Brain microvascular endothelial cell (primary cell): Measurements from ENCODE around the gene PISD.

Experiments
- DNase-seq: peaks from one replicate; pipeline ENCODE4 v3.0.0-alpha.2; 2020
- H3K27ac ChIP-seq: fragments of 250-450 bp; sonication (Bioruptor Pico); 2 replicates; pipeline ENCODE4 v1.5.1; 2020; ENCODE audit warnings: mild to moderate bottlenecking, moderate library complexity
- H3K27me3 ChIP-seq: fragments of 250-450 bp; sonication (Bioruptor Pico); replicated peaks from 2 replicates; pipeline ENCODE4 v1.5.1; 2020; ENCODE audit warnings: mild to moderate bottlenecking
- H3K36me3 ChIP-seq: fragments of 250-450 bp; sonication (Bioruptor Pico); replicated peaks from 2 replicates; pipeline ENCODE4 v1.5.1; 2020; ENCODE audit warnings: mild to moderate bottlenecking
- H3K4me3 ChIP-seq: 2 replicates; pipeline ENCODE4 v1.5.1; 2011; ENCODE audit warnings: low read depth, mild to moderate bottlenecking, control low read depth, low read length, moderate library complexity
- CTCF ChIP-seq: IDR thresholded peaks from 2 replicates; pipeline ENCODE4 v1.5.1; 2011; ENCODE audit warnings: low read depth, mild to moderate bottlenecking, moderate library complexity, low read length, control low read depth, inconsistent platforms; ENCODE audit errors: missing control alignments
- in situ Hi-C: cut with HindIII; loops from 2 replicates; pipeline ENCODE4 v1.10.0; 2017; ENCODE audit warnings: low sequenced_read_pairs, low pct_ligation_motif_present

Gene PISD

GRCh38 chr22:31625257-31625640 is 36.8 kb downstream of the PISD start:
- Histone ChIP-seq H3K27ac (no peak overlapping the region), H3K4me3 (peak overlapping the region; percentile 27), H3K27me3 (no peaks in the 10 kb centered on the region), H3K36me3 (peaks cover 32% of the 10 kb centered on the region)
- TF ChIP-seq CTCF, result no peak
- in situ Hi-C loops, result no loop called here
- no peak for DNase-seq

GRCh38 chr22:31623592-31624304 is 38.3 kb downstream of the PISD start:
- no peak for TF ChIP-seq CTCF
- Histone ChIP-seq H3K4me3 (no peak overlapping the region), H3K36me3 (peaks cover 42% of the 10 kb centered on the region), H3K27me3 (no peaks in the 10 kb centered on the region), H3K27ac (no peak overlapping the region)
- in situ Hi-C loops, result no loop called here
- DNase-seq, result no peak

- in situ Hi-C loops, result no loop called here
- H3K27me3 ChIP-seq, result no peaks in the 10 kb centered on the region
- H3K27ac ChIP-seq, result no peak overlapping the region
- DNase-seq, result no peak
- no peak overlapping the region for H3K4me3 ChIP-seq
- peaks cover 46% of the 10 kb centered on the region for H3K36me3 ChIP-seq
- TF ChIP-seq CTCF, result no peak
Measured at GRCh38 chr22:31622980-31623379, 39.0 kb downstream of the PISD start.

- in situ Hi-C loops, result no loop called here
- no peak for TF ChIP-seq CTCF
- DNase-seq, result no peak
- Histone ChIP-seq H3K4me3 (no peak overlapping the region), H3K27me3 (no peaks in the 10 kb centered on the region), H3K27ac (no peak overlapping the region), H3K36me3 (peaks cover 52% of the 10 kb centered on the region)
Measured at GRCh38 chr22:31621507-31622124, 40.4 kb downstream of the PISD start.

GRCh38 chr22:31620756-31621480 is 41.1 kb downstream of the PISD start:
- H3K4me3 ChIP-seq, result no peak overlapping the region
- no peak for DNase-seq
- no peaks in the 10 kb centered on the region for H3K27me3 ChIP-seq
- no peak overlapping the region for H3K27ac ChIP-seq
- H3K36me3 ChIP-seq, result peaks cover 52% of the 10 kb centered on the region
- no peak for TF ChIP-seq CTCF
- in situ Hi-C loops, result no loop called here
